Mesendoderm (in vitro differentiated cells): ENCODE data around the gene ACVR1.
A peak's percentile ranks its signal among the peaks of the same experiment; 100 is the strongest.

ENCODE experiments used
- DNase-seq: peaks from one replicate; pipeline ENCODE4 v3.0.0; 2013
- H2AK5ac ChIP-seq: 2 replicates; pipeline ENCODE4 v1.6.1; 2013; ENCODE audit warnings: low read length, inconsistent platforms
- H2BK120ac ChIP-seq: 2 replicates; pipeline ENCODE4 v1.6.1; 2013; ENCODE audit warnings: low read depth, mild to moderate bottlenecking, low read length, moderate library complexity, mixed read lengths
- H2BK15ac ChIP-seq: replicated peaks from 2 replicates; pipeline ENCODE4 v1.6.1; 2013; ENCODE audit warnings: low read depth, mild to moderate bottlenecking, moderate library complexity
- H2BK5ac ChIP-seq: 2 replicates; pipeline ENCODE4 v1.6.1; 2013; ENCODE audit warnings: low read length, inconsistent platforms
- H3K18ac ChIP-seq: 2 replicates; pipeline ENCODE4 v1.6.1; 2013; ENCODE audit warnings: mild to moderate bottlenecking, low read length, mixed read lengths
- H3K23ac ChIP-seq: one replicate; pipeline ENCODE4 v1.6.1; 2013; ENCODE audit warnings: low read length
- H3K27ac ChIP-seq: 2 replicates; pipeline ENCODE4 v1.5.1; 2013; ENCODE audit warnings: low read depth, mild to moderate bottlenecking, inconsistent platforms, low read length, moderate library complexity
- H3K27me3 ChIP-seq: 2 replicates; pipeline ENCODE4 v1.6.1; 2013; ENCODE audit warnings: low read length, control low read depth, mild to moderate bottlenecking, inconsistent platforms; ENCODE audit not compliant: insufficient read depth, poor library complexity
- H3K36me3 ChIP-seq: 2 replicates; pipeline ENCODE4 v1.6.1; 2013; ENCODE audit warnings: low read length, inconsistent platforms; ENCODE audit not compliant: control insufficient read depth, insufficient read depth
- H3K4ac ChIP-seq: one replicate; pipeline ENCODE4 v1.6.1; 2013; ENCODE audit warnings: low read depth, mild to moderate bottlenecking, low read length, moderate library complexity
- H3K4me1 ChIP-seq: 2 replicates; pipeline ENCODE4 v1.6.1; 2013; ENCODE audit warnings: low read depth, low read length, inconsistent platforms; ENCODE audit not compliant: control insufficient read depth
- H3K4me2 ChIP-seq: 2 replicates; pipeline ENCODE4 v1.6.1; 2013; ENCODE audit warnings: low read length
- H3K4me3 ChIP-seq: 2 replicates; pipeline ENCODE4 v1.5.1; 2013; ENCODE audit warnings: mild to moderate bottlenecking, low read length
- H3K56ac ChIP-seq: one replicate; pipeline ENCODE4 v1.6.1; 2013; ENCODE audit warnings: low read length
- H3K79me1 ChIP-seq: 2 replicates; pipeline ENCODE4 v1.6.1; 2013; ENCODE audit warnings: low read length, inconsistent platforms
- H3K79me2 ChIP-seq: 2 replicates; pipeline ENCODE4 v1.6.1; 2013; ENCODE audit warnings: mild to moderate bottlenecking, low read length; ENCODE audit not compliant: control insufficient read depth, insufficient read depth
- H3K9ac ChIP-seq: 2 replicates; pipeline ENCODE4 v1.6.1; 2013; ENCODE audit warnings: low read length, inconsistent platforms
- H4K5ac ChIP-seq: one replicate; pipeline ENCODE4 v1.6.1; 2013; ENCODE audit warnings: low read length
- H4K8ac ChIP-seq: one replicate; pipeline ENCODE4 v1.6.1; 2013; ENCODE audit warnings: low read depth, mild to moderate bottlenecking, control low read depth, low read length, moderate library complexity
- WGBS: extraction: QIAGEN DNeasy Blood & Tissue Kit; methylation state at CpG from one replicate; pipeline ENCODE4 v1.1.7; 2013; ENCODE audit warnings: low lambda C conversion rate, missing lambda C conversion rate; ENCODE audit not compliant: insufficient coverage; ENCODE audit errors: extremely low coverage; 5-methylcytosine and 5-hydroxymethylcytosine counted together

Gene ACVR1

DNA sequence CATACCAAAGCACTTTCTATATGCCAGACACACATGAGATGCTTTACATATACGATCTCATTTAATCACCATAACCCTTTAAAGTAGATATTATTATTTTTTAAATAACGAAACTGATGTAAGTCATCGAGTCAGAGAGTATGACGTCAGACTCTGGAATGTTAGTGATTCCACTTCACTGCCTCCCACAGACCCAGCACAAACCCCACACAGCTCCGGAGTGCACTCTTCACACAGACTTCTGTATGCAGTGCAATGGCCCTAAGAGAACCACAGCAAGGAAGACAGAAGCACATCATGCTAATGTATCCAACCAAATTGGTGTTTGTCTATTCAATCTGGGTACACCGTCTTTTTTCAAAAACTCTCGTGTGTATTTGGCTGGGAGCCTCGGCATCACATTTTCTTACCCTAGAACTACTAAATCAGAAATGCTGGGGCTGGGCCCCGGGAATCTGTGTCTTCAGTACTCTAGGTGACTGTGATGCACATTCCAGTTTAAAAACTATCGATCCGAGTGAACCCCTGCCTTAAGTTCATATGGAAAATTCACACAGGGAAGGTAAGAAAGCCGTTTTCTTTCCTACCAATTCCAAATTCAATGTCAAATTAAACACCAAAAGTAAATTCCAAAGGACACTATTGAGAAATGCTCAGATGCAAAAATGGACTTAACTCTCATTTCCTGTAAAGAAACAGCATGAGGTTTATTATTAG lies 129.7 kb downstream of the ACVR1 start:
- Histone ChIP-seq H2BK5ac (no peak overlapping the region), H3K27ac (no peak overlapping the region), H3K4me2 (no peak overlapping the region), H3K4me1 (no peaks in the 10 kb centered on the region), H2BK15ac (no peak overlapping the region), H3K27me3 (no peaks in the 10 kb centered on the region), H3K79me1 (peaks cover 2% of the 10 kb centered on the region), H3K56ac (no peak overlapping the region), H3K23ac (no peak overlapping the region), H3K4ac (no peak overlapping the region), H4K8ac (no peak overlapping the region), H2BK120ac (no peak overlapping the region), H3K4me3 (no peak overlapping the region), H3K36me3 (no peaks in the 10 kb centered on the region), H3K9ac (no peak overlapping the region), H3K79me2 (no peaks in the 10 kb centered on the region), H3K18ac (no peak overlapping the region), H2AK5ac (no peak overlapping the region), H4K5ac (no peak overlapping the region)
- peak; percentile 39 for DNase-seq
- 100% methylated on average over 1 of the region's 12 CpGs for WGBS

DNA sequence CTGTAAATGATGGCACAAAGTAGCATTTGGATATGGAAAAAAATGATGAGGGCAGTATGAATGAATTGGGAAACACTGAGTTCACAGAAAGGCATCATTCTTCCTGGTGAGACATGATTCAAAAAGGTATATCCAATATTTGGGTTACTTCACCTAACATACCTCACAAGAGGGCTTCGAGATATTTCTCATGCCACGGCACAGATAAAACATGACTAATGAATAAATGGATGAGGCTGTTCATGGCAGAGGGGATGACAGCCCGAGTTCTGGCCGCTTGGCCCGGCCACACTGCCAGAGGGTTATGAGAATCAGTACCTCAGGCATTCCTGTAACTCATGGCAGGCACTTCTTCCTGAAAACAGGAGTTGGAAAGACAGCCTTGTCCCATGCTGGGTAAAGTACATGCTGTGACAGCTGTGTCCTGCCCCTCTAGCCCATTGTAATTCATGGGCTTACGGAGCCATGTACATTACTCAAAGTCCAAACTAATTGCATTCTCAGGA lies 131.5 kb downstream of the ACVR1 start:
- no peak overlapping the region for H3K4me3 ChIP-seq
- no peaks in the 10 kb centered on the region for H3K4me1 ChIP-seq
- H2BK120ac ChIP-seq, result no peak overlapping the region
- no peak overlapping the region for H2BK5ac ChIP-seq
- H3K79me2 ChIP-seq, result no peaks in the 10 kb centered on the region
- H4K5ac ChIP-seq, result no peak overlapping the region
- no peak overlapping the region for H4K8ac ChIP-seq
- no peak overlapping the region for H3K4me2 ChIP-seq
- no peaks in the 10 kb centered on the region for H3K36me3 ChIP-seq
- H3K4ac ChIP-seq, result no peak overlapping the region
- H2AK5ac ChIP-seq, result no peak overlapping the region
- no peak for DNase-seq
- no peak overlapping the region for H3K23ac ChIP-seq
- H3K27ac ChIP-seq, result no peak overlapping the region
- H2BK15ac ChIP-seq, result no peak overlapping the region
- H3K9ac ChIP-seq, result no peak overlapping the region
- WGBS, result no CpG with 5 or more reads among the region's 6 CpGs
- no peak overlapping the region for H3K56ac ChIP-seq
- no peaks in the 10 kb centered on the region for H3K79me1 ChIP-seq
- H3K18ac ChIP-seq, result no peak overlapping the region
- no peaks in the 10 kb centered on the region for H3K27me3 ChIP-seq

DNA sequence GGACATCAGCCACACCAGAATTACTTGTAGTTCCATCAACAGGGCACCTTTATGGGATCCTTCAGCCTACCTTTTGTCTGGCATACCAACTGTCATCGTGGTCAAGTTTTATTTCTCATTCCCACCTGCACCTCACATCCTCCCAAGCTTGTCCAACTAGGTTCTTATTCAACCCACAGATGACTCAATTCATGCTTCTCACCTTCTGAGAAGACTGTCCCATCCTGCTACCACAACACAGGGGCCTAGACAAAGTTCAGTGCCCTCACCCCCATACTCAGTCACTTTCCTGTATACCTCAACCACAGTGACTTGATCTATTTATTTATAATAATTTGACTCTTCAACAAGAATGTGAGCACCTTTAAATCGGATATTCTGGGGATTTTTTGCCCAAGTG lies 133.1 kb downstream of the ACVR1 start:
- Histone ChIP-seq H4K8ac (no peak overlapping the region), H3K18ac (no peak overlapping the region), H3K36me3 (no peaks in the 10 kb centered on the region)

DNA sequence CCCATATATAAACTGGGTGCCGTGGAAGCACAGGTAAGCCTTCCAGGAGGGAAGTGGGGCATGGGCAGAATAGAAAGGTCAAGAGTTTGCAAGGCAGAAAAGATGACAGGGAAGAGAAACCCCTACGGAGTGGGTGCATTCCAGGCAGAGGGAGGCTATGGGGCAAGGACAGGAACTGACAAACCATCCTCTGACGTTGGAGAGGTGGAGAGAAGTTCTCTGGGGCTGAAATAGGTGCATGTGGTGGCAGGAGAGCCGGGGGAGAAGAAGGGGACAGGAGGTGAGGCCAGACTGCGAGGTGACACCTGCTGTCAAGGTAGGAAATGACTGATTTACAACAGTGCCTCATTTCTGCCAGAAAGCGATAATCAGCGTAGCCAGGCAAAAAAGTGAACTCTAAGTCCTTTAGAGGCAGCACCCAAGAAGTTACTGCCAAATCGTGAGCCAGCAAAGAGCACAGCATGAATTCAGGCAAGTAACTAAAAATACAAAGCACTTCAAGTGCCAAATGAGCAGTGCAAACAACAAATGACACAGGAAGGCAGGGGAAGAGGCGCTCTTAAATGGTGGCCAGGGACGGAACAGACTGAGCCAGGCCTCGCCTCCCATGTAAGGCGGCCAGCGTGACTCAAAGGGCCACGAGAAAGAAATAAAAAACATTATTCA lies 134.2 kb downstream of the ACVR1 start:
- Histone ChIP-seq H3K9ac (no peak overlapping the region), H3K27ac (no peak overlapping the region), H4K8ac (no peak overlapping the region), H3K18ac (no peak overlapping the region), H3K27me3 (no peaks in the 10 kb centered on the region), H3K56ac (no peak overlapping the region), H3K36me3 (no peaks in the 10 kb centered on the region), H2BK120ac (no peak overlapping the region), H3K23ac (no peak overlapping the region), H3K4ac (no peak overlapping the region), H2BK15ac (no peak overlapping the region), H3K79me2 (no peaks in the 10 kb centered on the region), H2AK5ac (no peak overlapping the region), H3K4me3 (no peak overlapping the region), H4K5ac (no peak overlapping the region), H2BK5ac (no peak overlapping the region), H3K79me1 (no peaks in the 10 kb centered on the region), H3K4me1 (no peaks in the 10 kb centered on the region), H3K4me2 (no peak overlapping the region)
- DNase-seq, result no peak
- WGBS, result no CpG with 5 or more reads among the region's 14 CpGs

More for the DNA sequence above, 133.1 kb downstream of the ACVR1 start:
- Histone ChIP-seq H4K5ac (no peak overlapping the region), H3K79me1 (no peaks in the 10 kb centered on the region), H2BK5ac (no peak overlapping the region), H3K9ac (no peak overlapping the region), H2AK5ac (no peak overlapping the region), H3K4me3 (no peak overlapping the region), H2BK15ac (no peak overlapping the region), H3K27ac (no peak overlapping the region), H3K27me3 (no peaks in the 10 kb centered on the region), H2BK120ac (no peak overlapping the region), H3K4me2 (no peak overlapping the region), H3K4me1 (no peaks in the 10 kb centered on the region), H3K4ac (no peak overlapping the region), H3K79me2 (no peaks in the 10 kb centered on the region), H3K23ac (no peak overlapping the region), H3K56ac (no peak overlapping the region)
- no peak for DNase-seq
- WGBS, result no CpG with 5 or more reads among the region's 2 CpGs

DNA sequence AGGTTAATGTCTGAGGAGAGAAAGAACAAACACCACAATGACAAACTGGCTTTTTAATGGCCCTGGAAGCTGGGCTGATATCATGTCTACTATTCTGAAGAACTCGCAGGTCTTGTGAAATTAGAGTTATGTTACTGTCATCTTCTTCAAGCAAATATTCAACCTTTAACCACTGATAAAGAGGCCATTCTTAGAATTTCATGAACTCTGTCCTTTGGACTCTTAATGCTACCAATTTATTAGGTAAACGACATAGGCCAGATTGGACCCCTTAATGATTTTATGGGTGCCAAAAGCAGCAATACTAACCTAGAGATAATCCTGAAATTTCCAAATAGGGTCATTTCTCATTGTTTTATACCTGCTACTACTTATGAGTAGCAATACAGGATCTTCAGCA lies 138.5 kb downstream of the ACVR1 start:
- Histone ChIP-seq H3K79me2 (no peaks in the 10 kb centered on the region), H3K27ac (no peak overlapping the region), H3K79me1 (no peaks in the 10 kb centered on the region), H3K36me3 (no peaks in the 10 kb centered on the region), H2BK15ac (no peak overlapping the region), H3K56ac (no peak overlapping the region), H4K8ac (no peak overlapping the region), H2BK5ac (no peak overlapping the region), H3K4ac (no peak overlapping the region), H2AK5ac (no peak overlapping the region), H3K27me3 (no peaks in the 10 kb centered on the region), H3K23ac (no peak overlapping the region), H3K18ac (no peak overlapping the region), H3K4me2 (no peak overlapping the region), H3K4me3 (no peak overlapping the region), H3K9ac (no peak overlapping the region), H4K5ac (no peak overlapping the region), H3K4me1 (no peaks in the 10 kb centered on the region), H2BK120ac (no peak overlapping the region)
- no CpG with 5 or more reads among the region's 2 CpGs for WGBS
- DNase-seq, result no peak
